Stimulated activated CD8-positive, alpha-beta memory T cell treated with anti-CD3 and anti-CD28 coated beads, Interleukin-7, amount 100 ng/mL, for 1 hour (primary cell): Measurements from ENCODE around the gene PPFIA3.
"Not testable (repeated sequence)": the region's sequence is repeated elsewhere in the genome, so short reads cannot be mapped to it uniquely, and the experiment has no call there.

Experiments
- DNase-seq, 2 donors: peaks; one replicate each; pipeline ENCODE4 v3.0.0-alpha.2; 2020; ENCODE audit warnings: low read depth in 2 of 2

The PPFIA3 gene

GRCh38 chr19:49103331-49104085, 15.8 kb upstream of the PPFIA3 start:
- no peak for DNase-seq

GRCh38 chr19:49104229-49104864, 15.0 kb upstream of the PPFIA3 start:
- DNase-seq: no peak

- DNase-seq: peak; percentile 34 to 41
Observed at GRCh38 chr19:49106648-49107135, 12.7 kb upstream of the PPFIA3 start.

- DNase-seq: no peak
Observed at GRCh38 chr19:49107625-49108459, 11.5 kb upstream of the PPFIA3 start.

- no peak for DNase-seq
Observed at GRCh38 chr19:49109051-49109450, 10.3 kb upstream of the PPFIA3 start.

- DNase-seq: no peak
Observed at GRCh38 chr19:49109569-49110233, 9.6 kb upstream of the PPFIA3 start.

- no peak for DNase-seq
Observed at GRCh38 chr19:49110567-49110966, 8.8 kb upstream of the PPFIA3 start.

GRCh38 chr19:49111218-49111998, 7.9 kb upstream of the PPFIA3 start:
- DNase-seq: no peak

GRCh38 chr19:49113762-49114629, 5.3 kb upstream of the PPFIA3 start, which contains the start of gene LIN7B:
Gene LIN7B, plus strand, starts transcription at chr19:49114370. Its CDS starts 35 bp downstream, at chr19:49114405.
- peak; percentile 43 to 44 for DNase-seq

- no peak for DNase-seq
Observed at GRCh38 chr19:49114630-49115363, 4.5 kb upstream of the PPFIA3 start.

- no peak for DNase-seq
Observed at GRCh38 chr19:49116544-49116943, 2.8 kb upstream of the PPFIA3 start.

GRCh38 chr19:49117677-49118564, 1.4 kb upstream of the PPFIA3 start:
- no peak for DNase-seq

- DNase-seq: peak; percentile 91
Observed at GRCh38 chr19:49118565-49119410, 556 bp upstream of the PPFIA3 start, which contains the start of gene C19orf73. Gene C19orf73, minus strand, starts transcription at chr19:49119143. Its CDS starts 121 bp downstream, at chr19:49119022.

- DNase-seq: no peak
Observed at GRCh38 chr19:49120325-49120683, 960 bp downstream of the PPFIA3 start.

- DNase-seq: no peak
Observed at GRCh38 chr19:49120868-49121267, 1.5 kb downstream of the PPFIA3 start.

GRCh38 chr19:49121841-49122240, 2.5 kb downstream of the PPFIA3 start:
- DNase-seq: not testable (repeated sequence)

GRCh38 chr19:49123285-49123684, 3.9 kb downstream of the PPFIA3 start:
- DNase-seq: not testable (repeated sequence)
